GM06990 (cell line): Measurements from ENCODE around the gene LNPK.
"Not testable (repeated sequence)": the region's sequence is repeated elsewhere in the genome, so short reads cannot be mapped to it uniquely, and the experiment has no call there.

Experiments used
- DNase-seq: peaks from one replicate; pipeline ENCODE4 v3.0.0-alpha.2; 2011; ENCODE audit not compliant: insufficient read length; ENCODE audit errors: extremely low read depth
- H3K27me3 ChIP-seq: replicated peaks from 2 replicates; pipeline ENCODE4 v1.6.0; 2011; ENCODE audit warnings: low read length; ENCODE audit not compliant: control insufficient read depth, insufficient read depth
- H3K36me3 ChIP-seq: 2 replicates; pipeline ENCODE4 v1.5.1; 2011; ENCODE audit warnings: low read length; ENCODE audit not compliant: control insufficient read depth, insufficient read depth
- H3K4me3 ChIP-seq: replicated peaks from 2 replicates; pipeline ENCODE4 v1.5.1; 2011; ENCODE audit warnings: low read depth, mild to moderate bottlenecking, control low read depth, low read length
- CTCF ChIP-seq: IDR thresholded peaks from 2 replicates; pipeline ENCODE4 v1.5.1; 2011; ENCODE audit warnings: low read length, control low read depth, mild to moderate bottlenecking, inconsistent platforms; ENCODE audit not compliant: insufficient read depth, poor library complexity, severe bottlenecking

The LNPK gene

GRCh38 chr2:176003958-176004357 lies 1.9 kb upstream of the LNPK start:
- Histone ChIP-seq H3K27me3 (no peaks in the 10 kb centered on the region), H3K4me3 (no peak overlapping the region), H3K36me3 (no peaks in the 10 kb centered on the region)
- DNase-seq: no peak
- no peak for TF ChIP-seq CTCF

DNA sequence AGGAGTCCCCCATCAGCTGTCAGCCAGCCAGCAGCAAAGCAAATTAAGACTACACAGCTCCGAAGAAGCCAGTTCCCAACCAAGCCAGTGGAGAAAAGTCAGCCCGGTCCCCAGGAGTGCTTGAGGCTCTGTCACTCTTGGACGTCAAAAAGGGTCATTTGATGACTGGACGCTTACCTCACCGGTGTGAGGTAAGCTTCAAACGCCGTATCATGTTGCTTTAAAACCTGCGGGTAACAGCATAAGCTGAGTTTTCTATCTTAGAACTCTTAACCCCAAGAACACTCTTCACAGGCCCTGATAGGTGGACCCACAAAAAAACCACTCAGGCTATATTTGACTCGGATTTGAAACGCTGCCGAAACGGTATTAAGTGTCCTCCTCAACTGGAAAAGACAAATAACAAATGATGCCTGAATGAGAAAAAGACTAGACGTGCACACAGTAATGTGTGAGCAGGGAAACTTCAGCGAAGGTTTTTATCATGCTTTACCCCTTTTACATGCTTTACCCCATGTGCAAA lies 682 bp upstream of the LNPK start:
- H3K36me3 ChIP-seq: no peaks in the 10 kb centered on the region
- TF ChIP-seq CTCF: no peak
- no peak for DNase-seq
- H3K27me3 ChIP-seq: no peaks in the 10 kb centered on the region
- H3K4me3 ChIP-seq: peak overlapping the region; percentile 88

DNA sequence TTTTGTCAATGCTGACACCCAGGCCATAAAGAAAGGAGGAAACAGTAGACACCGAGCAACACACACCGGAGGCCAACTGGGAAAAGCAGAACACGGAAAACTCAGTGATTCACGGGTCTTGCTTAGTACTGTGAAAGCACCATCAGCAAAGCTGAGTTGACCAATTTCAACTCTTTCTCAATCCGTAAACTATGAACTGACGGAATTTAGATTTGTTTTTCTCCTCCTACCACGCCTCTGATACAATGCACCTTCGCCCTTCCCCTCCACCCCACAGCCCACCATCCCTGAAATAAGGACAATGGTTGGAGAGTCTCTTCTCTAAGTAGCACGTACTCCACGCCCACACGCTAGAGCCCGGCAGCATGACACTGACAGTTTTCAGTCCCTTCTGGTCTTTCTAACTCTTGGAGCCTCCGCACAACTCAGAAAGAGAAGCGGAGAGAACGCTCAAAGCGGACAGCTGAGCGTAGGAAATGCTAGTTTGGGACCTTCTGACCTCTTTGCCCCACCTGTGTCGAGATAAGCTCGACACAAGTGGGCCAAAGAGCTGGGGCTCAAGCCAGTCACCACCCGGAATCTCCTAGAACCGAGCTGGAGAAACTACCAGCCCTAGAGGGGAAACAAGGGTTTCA lies 669 bp downstream of the LNPK start:
- DNase-seq: no peak
- no peak for TF ChIP-seq CTCF
- no peaks in the 10 kb centered on the region for H3K36me3 ChIP-seq

DNA sequence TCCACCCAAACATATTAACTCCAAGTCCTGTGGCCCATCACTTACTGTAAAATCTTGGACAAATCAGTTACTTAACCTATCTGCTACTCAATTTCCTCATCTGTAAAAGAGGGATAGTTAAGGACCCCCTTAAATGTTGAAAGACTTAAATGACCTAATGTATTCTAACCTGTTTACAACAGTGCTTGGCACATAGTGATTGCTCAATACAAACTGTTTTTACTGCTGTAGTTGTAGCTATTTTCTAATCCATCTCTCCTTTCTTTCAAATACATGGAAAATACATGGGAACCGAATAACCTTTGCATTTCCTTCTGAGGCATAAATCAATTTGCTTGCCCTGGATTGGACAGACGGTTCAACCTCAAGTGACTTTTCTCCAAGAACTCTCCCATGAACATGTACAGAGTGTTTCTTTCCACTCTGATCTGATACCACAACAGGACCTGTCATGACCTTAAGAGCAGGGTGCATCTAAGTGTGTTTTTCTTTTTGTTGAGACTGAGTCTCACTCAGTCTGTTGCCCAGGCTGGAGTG lies 2.7 kb downstream of the LNPK start:
- H3K36me3 ChIP-seq: no peaks in the 10 kb centered on the region
- DNase-seq: no peak
- H3K4me3 ChIP-seq: no peak overlapping the region
- no peaks in the 10 kb centered on the region for H3K27me3 ChIP-seq
- no peak for TF ChIP-seq CTCF

More for the DNA sequence above, 669 bp downstream of the LNPK start:
- H3K27me3 ChIP-seq: no peaks in the 10 kb centered on the region
- peak overlapping the region; percentile 88 for H3K4me3 ChIP-seq

- Histone ChIP-seq H3K4me3 (no peak overlapping the region), H3K27me3 (no peaks in the 10 kb centered on the region), H3K36me3 (no peaks in the 10 kb centered on the region; the same call in 1 of the 2 replicates)
- TF ChIP-seq CTCF: no peak
- no peak for DNase-seq
These were observed 12.0 kb downstream of the LNPK start for GRCh38 chr2:175990099-175990498.

DNA sequence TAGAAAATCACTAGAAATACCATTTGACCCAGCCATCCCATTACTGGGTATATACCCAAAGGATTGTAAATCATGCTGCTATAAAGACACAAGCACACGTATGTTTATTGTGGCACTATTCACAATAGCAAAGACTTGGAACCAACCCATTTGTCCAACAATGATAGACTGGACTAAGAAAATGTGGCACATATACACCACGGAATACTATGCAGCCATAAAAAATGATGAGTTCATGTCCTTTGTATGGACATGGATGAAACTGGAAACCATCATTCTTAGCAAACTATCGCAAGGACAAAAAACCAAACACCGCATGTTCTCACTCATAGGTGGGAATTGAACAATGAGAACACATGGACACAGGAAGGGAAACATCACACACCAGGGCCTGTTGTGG lies 14.9 kb downstream of the LNPK start:
- H3K4me3 ChIP-seq, H3K27me3 ChIP-seq, H3K36me3 ChIP-seq, DNase-seq: not testable (repeated sequence)
